ENCODE data around the gene MAN1A1.

GRCh38 chr6:119317007-119317406 is 32.6 kb downstream of the MAN1A1 start:
- TF ChIP-seq CEBPB (IDR thresholded peaks at IDR 0.05) (no peak), EP300 (IDR thresholded peaks at IDR 0.05) (no peak), RAD21 (conservative IDR thresholded peaks at IDR 0.05 in 1 of 2, IDR thresholded peaks at IDR 0.05 in 1 of 2) (no peak)
